NCI-H526 (cell line): ENCODE results near the gene CACNA1I.
A peak's percentile ranks its signal among the peaks of the same experiment; 100 is the strongest.

Experiments used
- DNase-seq, 2 experiments: peaks; one replicate each; lab custom pipeline; 2025; lab: John Stamatoyannopoulos, UW

The CACNA1I gene

DNA sequence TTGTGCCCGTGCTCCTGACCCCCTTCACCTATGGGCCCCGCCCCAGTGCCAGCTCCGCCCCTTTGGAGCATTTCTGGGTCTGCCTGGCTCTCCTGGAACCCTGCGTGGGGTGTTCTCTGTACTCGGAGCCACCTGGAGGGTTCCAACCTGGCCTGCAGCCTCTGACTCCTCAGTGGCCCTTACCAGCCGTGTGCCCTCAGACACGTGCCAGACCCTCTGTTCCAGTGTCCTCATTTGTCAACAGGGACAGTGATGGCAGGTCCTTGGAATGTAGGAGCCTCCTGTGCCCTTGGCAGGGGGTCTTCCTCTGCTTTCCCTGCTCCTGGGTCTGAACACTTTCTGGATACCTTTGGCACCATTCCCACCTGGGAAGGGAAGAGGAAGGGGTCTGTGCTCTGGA is 96.4 kb downstream of the CACNA1I start:
- DNase-seq: no peak

DNA sequence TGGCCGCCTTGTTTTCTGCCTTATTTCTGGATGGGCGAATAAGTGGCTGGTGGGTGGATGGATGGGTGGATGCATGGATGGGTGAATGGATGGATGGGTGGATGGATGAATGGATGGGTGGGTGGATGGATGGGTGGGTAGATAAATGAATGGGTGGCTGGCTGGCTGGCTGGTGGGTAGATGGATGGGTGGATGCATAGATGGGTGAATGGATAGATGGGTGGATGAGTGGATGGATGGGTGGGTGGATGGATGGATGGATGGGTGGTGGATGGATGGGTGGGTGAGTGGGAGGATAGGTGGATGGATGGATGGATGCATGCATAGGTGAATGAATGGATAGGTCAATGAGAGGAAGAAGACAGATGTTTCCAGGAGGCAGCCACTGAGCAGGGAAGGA is 98.9 kb downstream of the CACNA1I start:
- no peak for DNase-seq

DNA sequence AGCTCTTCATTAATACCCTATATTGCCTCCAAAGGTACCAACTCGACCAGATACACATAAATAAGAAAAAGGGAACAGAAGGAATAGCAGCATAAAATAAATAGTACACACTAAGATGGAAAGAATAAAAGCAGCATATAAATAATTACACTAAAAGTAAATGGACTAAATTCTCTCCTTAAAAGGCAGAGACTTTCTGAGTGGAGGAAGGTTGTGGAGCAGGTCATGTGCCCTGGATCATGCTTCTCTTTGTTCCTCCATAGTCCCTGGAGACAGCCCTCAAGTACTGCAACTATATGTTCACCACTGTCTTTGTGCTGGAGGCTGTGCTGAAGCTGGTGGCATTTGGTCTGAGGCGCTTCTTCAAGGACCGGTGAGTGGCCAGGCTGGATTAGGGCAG is 101.4 kb downstream of the CACNA1I start:
- no peak for DNase-seq

DNA sequence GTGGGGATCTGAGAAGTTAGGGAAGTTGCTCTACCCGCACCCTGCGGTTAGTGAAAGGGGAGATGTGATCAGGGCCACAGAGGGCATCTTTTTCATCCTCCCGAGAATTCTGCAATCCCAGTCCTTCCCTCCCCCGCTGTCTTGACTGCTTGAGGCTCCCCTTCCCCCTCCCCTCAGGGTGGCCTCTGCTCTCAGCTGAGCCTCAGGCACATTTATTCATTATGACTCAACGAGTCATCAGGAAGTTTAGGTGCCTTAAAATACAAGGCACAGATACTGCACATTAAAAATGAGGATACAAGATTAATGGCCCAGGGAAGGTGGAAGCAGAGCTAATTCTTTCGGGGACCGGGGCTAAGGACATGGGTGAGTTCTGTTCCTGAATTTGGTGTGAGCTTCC is 104.0 kb downstream of the CACNA1I start:
- no peak for DNase-seq

DNA sequence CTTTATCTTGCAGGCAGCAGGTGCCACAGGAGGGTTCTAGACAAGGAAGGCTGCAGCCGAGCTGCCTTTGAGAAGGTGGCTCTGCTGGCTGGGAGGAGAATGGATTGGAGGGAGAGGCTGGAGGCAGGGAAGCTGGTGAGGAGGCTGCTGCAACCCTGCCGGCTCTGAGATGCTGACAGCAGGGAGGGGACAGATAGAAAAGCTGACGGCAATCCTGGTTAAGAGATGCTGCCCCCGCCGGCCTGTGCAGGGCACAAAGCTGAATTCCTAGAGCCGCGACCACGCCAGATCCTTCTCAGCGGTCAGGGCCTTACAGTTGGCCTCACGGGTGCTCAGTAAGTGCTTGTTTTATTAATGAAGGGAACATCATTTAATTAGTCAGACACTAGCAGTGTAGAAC is 105.4 kb downstream of the CACNA1I start:
- no peak for DNase-seq

DNA sequence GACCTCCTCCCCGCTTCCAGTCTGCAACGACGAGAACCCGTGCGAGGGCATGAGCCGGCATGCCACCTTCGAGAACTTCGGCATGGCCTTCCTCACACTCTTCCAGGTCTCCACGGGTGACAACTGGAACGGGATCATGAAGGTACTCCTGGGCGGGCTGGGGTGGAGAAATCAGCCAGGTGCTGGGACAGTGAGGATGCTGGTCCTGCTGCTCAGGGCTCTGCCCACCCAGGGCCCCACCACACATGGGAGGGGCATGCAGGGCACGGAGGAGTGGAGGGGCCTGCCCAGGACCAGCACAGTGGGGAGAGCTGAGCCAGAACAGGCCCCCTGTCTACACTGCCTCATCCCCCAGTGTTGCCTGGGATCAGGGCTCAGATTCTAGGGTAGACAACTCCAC is 107.4 kb downstream of the CACNA1I start:
- no peak for DNase-seq

DNA sequence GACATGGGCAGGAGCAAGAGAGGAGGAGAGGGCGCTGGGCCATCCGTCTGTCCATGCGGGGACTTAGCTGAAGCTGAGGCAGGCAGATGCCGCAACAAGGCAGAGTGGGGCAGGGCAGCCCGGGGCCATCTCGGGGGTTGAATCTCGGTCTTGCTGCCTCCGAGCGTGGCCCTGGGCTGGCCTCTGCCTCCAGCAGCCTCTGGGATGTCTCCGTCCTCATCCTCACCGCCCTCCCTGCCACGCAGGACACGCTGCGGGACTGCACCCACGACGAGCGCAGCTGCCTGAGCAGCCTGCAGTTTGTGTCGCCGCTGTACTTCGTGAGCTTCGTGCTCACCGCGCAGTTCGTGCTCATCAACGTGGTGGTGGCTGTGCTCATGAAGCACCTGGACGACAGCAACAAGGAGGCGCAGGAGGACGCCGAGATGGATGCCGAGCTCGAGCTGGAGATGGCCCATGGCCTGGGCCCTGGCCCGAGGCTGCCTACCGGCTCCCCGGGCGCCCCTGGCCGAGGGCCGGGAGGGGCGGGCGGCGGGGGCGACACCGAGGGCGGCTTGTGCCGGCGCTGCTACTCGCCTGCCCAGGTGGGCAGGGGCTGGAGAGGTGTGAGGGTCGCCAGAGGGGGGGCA is 108.4 kb downstream of the CACNA1I start:
- DNase-seq: no peak

DNA sequence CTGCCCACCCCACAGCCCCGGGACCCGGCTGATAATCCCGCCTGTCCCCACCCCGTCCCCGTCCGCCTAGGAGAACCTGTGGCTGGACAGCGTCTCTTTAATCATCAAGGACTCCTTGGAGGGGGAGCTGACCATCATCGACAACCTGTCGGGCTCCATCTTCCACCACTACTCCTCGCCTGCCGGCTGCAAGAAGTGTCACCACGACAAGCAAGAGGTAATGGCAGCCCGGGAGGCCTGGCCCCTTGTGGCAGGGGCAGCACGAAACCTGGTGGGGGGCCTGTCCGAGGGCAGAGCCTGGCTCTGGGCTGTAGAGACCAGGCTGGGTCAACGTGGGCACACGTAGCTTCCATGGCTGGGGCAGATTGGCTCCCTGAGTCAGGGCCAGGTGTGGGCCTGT is 109.1 kb downstream of the CACNA1I start:
- DNase-seq: no peak

DNA sequence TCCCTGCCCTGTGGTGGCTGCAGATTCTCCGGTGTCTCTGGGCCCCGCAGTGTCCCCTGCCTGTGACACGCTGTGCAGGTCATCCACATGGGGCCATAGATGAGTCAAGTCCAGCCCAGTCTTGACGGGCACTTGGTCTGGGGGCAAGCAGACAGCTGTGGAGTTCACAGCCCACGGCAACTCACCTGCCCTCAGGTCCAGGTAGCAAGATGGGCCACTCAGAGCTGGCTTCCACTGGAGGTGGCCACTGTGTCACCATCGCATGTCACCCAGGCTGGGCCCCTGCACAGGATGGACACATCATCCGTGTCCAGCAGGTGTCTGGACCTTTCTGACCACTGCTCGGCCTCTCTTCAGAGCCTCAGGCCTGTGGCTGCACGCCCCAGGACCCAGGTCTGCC is 109.9 kb downstream of the CACNA1I start:
- DNase-seq: no peak

DNA sequence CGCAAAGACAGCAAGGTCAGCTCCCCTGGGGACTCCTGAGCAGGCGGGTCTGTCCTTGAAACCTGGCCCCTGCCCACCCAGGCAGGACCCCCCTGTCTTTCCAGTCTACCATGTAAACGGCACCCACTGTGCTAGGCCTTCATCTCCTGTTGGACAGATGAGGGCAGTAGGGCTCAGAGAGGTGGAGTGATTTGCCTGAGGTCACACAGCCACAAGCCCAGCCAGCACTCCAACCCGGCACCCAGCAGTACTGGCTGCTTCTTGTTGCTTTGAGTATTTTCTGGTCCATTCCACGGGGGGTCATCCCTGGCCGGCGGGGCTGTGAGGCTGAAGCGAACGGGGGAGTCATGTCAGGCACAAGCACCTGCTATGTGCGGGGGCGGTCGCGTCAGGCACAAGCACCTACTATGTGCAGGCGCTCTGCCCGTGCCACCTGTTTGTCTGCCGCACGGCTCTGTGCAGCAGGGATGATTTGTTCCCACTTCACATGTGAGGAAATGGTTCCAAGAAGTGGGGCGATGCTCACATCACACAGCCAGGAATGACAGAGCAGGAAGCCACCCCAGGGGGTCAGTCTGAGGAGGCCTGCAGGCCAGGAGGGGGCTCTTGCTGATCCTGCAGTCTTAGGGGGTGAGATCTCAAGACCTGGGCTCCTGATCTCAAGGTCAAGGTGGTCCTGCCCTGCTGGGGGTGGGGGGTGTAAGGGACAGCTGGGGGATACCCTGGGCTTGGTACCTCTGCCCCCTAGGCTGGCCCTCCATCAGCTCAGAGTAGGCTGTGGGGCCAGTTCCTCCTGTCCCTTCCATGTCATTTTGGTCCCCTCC is 110.7 kb downstream of the CACNA1I start:
- DNase-seq: no peak

DNA sequence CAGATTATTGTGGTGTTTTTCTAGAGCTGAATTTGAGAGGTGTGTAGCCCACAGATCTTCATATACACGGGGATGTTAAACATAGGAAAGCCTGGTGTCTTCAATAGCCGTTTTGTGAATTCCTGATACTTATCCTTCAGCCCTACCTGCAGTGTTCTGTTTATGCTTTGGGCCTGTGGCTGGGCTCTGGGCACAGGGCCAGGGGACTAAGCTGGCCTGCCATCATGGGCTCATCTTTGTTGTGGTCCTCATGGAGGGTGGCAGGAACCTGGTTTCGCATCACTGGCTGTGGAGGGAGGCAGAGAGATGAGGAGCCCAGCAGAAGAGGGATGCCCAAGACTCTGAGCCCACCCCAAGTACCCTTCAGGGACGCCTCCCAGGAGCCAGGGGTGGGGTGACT is 112.4 kb downstream of the CACNA1I start:
- DNase-seq: no peak

DNA sequence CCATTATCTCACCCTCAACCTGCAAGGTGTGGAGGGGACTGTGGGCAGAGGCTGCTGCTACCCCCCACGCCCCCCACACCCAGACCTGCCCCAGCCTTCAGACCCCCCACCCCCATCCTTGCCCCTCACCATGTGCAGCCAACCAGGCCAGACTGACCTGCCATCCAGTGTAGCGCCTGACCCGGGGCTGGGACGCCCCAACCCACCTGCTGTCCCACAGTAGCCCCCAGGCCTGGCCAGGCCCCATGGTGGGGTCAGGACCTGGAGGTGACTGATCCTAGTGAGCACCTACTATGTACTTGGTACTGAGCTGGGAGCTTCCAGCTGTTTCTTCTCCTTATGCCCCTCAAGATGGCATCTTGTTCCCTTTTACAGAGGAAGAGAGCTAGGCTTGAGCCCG is 113.1 kb downstream of the CACNA1I start:
- no peak for DNase-seq

DNA sequence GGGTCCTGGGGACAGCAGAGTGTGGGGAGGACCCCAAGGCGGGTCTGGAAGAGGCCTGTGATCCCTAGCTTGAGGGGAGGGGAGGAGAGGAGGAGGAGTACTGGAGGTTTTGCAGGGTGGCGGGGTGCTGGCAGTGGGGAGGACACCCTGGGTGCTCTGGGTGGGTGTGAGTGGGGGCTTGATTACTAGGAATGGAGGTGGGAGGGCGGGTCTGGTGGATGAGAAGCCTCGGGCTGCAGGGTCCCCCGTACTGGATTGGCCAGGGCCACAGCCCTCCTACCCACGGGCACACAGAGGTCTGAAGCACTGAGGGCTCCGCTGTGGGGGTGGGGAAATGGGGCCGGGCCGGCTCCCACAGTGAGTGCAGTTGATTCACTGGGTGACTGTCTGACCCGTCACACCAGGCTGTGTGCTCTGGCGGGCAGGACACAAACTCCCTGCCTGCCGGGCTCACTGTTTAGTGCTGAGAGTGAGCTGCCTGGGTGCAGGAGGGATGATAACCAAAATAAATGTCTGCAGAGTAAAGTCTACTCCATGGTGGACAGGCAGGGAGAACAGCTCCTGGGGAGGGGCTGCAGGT is 114.2 kb downstream of the CACNA1I start:
- DNase-seq: no peak

DNA sequence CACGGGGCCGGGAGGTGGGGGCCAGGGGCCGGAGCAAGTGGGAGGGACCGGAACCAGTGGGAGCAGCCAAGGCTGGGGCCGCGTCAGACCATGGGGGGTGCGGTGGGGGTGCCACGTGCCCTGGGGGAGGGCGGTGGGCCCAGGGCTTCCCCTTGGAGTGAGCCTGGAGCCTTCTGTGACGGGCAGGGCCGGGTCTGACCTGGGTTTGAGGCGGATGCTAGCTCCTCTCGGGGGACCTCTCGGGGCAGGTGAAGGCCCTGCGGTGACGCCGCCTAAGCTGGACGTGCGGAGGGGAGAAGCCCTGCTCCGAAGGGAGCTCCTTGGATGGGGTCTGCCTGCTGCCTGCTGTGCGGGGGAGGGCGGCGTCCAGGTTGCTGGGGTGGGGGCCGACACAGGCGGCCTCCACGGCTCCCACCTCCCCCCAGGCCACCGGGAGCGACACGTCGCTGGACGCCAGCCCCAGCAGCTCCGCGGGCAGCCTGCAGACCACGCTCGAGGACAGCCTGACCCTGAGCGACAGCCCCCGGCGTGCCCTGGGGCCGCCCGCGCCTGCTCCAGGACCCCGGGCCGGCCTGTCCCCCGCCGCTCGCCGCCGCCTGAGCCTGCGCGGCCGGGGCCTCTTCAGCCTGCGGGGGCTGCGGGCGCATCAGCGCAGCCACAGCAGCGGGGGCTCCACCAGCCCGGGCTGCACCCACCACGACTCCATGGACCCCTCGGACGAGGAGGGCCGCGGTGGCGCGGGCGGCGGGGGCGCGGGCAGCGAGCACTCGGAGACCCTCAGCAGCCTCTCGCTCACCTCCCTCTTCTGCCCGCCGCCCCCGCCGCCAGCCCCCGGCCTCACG is 115.0 kb downstream of the CACNA1I start:
- no peak for DNase-seq

DNA sequence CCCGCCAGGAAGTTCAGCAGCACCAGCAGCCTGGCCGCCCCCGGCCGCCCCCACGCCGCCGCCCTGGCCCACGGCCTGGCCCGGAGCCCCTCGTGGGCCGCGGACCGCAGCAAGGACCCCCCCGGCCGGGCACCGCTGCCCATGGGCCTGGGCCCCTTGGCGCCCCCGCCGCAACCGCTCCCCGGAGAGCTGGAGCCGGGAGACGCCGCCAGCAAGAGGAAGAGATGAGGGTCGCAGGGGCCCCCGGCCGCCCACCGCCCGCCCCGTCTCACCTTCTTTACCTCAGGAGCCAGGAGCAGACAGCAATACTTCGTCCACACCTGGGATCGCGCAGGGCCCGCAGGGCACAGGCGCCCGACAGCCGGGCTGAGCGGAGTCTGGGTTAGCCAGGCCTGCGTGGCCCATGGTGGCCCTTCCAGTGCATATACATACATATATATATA is 115.6 kb downstream of the CACNA1I start:
- no peak for DNase-seq

DNA sequence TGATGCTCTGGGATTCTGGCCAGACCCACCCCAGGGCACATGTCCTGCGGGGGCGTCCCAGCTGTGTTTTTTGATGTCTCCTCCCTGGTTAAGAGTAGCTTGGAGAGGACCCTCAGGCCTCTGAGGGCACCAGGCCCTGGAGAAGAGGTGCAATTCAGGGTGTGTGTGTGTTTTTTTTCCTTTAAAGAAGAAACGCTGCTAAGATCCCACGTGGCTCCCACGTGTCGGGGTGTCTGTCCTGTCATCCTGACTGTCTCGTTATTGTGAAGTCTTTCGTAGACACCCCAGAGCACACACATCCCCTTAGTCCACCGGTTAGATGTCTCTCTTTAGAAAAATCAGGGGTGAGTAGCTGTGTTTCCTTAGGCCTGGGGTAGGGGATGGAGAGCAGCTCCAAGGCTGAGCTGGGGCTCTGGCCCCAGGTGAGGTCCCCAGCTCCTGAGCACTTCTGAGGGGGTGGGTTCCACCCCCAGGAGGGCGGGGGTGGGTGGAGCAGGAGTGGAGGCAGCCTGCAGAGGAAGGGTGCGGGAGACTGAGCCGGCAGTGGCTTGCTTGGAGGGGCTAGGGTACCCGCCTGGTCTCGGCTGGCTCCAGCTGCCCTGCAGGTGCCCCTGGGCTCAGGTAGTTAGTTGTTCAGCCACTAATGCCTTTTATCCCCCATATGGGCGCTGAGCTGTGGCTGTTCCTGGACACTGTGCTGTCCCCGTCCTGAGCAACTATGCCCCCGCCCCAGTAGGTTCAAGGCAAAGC is 116.4 kb downstream of the CACNA1I start:
- no peak for DNase-seq

DNA sequence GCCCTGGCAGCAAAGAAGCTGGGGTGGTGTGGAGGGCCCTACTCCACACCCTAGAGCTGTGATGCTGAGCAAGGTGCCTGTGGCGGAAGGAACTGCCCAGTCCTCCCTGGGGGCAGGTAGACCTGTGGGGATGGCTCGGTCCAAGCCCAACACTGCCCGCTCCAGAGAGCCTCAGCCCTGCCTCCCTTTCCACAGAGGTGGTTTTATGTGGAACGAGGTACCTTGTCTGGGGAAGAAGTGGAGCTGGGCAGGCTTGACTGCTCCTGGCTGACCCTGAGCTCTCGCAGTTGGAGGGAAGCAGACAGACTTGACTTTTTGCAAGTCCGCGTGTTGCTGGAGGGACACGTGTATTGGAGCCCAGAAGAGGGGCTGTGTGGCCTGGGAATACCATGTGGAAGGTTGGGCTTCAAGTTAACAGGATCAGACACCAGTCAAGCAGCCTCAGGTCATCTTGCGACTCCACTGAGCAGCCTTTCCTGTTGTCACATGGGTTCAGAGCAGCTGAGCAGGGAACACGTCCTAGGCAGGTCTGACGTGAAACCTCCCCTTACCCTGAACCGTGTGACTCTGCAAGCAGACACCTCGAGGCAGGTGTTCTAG is 117.7 kb downstream of the CACNA1I start:
- no peak for DNase-seq

DNA sequence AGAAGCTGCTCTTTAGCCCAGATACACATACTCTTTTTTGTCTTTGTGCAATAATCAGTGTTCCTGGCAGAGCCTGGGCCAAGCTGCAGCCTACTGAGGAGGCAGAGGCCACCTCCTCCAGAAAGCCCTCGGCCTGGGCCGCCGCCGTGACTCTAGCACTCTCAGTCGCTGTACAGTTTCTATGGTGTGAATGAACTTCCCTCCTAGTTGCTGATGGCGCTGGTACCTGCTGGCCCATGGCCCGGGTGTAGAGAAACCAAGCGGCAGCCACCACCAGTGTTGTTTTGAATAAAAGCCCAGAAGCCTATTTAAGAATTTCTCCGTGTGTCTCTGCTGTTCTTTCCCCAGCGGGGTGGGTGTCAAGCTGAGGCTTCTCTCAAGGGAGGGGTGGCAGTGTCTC is 118.9 kb downstream of the CACNA1I start:
- DNase-seq: no peak

DNA sequence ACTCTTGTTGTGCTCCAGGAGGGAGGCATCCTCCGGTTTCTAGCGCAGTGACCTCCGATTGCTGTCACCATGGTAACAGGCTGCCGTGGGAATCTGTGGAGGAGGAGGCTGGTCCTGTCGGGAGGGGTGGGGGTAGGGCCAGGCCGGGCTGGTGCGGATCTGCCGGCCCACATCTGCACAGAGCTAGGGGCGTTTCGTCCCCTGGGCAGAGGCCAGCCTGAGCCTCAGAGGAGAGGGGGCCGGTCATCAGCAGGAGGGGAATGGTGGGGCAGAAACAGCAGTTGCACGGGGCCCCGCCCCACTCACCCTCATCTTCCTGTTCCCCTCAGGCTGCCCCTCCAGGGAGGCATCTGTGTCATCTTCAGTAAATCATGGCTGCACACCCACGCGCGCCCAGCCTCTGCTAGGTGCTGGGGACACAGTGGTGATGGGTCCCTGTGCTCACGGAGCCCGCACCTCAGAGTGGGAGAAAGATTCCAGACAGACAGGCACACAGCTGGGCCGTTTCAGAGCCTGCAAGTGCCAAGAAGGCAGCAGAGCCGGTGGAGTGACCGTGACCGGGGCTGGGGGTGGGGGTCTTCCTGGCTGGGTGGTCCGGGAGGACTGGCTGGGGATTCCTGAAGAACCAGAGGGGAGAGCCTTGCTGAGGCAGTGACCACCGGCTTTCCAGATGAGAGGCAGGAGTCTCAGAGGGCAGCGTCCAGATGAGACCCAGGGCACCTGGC is 120.5 kb downstream of the CACNA1I start:
- DNase-seq: peak in 1 of 2 experiments; percentile 34

DNA sequence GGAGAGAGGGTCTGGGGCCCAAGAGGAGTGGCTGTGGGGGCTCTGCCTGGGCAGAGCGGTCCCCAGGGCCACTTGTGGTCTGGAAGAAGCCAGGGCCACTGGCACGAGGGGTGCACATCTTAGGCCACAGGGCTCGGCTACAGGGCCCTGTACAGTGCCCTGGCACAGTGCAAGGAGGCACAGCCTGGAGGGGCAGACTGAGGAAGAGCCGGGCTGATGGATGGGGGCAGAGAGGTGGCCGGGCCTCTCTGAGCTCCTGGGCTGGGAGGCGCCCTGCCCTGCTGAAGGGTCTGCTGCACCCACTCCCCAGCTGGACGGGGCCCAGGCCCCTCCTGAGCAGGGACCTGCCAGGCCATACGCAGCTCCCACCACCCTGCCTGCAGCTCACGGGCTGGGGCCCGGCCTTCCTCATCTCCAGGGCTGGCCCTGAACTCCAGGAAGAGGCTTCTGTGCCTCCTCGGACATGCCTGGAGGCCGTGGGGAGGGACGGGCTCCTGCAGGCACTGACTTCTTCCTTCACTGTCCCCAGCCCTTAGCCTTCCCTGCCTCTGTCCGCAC is 123.5 kb downstream of the CACNA1I start:
- no peak for DNase-seq
